T-helper 22 cell (primary cell): ENCODE measurements around the gene IGFBP1.

Experiments used
- DNase-seq: peaks from one replicate; pipeline ENCODE4 v3.0.0-alpha.2; 2020; ENCODE audit warnings: low read depth

The IGFBP1 gene

GRCh38 chr7:45909561-45909960, 21.3 kb downstream of the IGFBP1 start:
- no peak for DNase-seq

GRCh38 chr7:45910855-45911254, 22.6 kb downstream of the IGFBP1 start:
- no peak for DNase-seq

- DNase-seq: no peak
Measured at GRCh38 chr7:45911311-45911710, 23.0 kb downstream of the IGFBP1 start.

GRCh38 chr7:45912972-45913371, 24.7 kb downstream of the IGFBP1 start:
- no peak for DNase-seq

GRCh38 chr7:45914911-45915310, 26.6 kb downstream of the IGFBP1 start:
- no peak for DNase-seq

- no peak for DNase-seq
Measured at GRCh38 chr7:45915606-45916005, 27.3 kb downstream of the IGFBP1 start.

- no peak for DNase-seq
Measured at GRCh38 chr7:45917064-45917463, 28.8 kb downstream of the IGFBP1 start.

GRCh38 chr7:45917658-45918057, 29.4 kb downstream of the IGFBP1 start:
- peak; percentile 14 for DNase-seq

GRCh38 chr7:45918556-45918955, 30.3 kb downstream of the IGFBP1 start:
- DNase-seq: no peak

GRCh38 chr7:45919231-45919784, 31.0 kb downstream of the IGFBP1 start:
- no peak for DNase-seq

GRCh38 chr7:45919993-45920459, 31.7 kb downstream of the IGFBP1 start:
- DNase-seq: no peak

- DNase-seq: no peak
Measured at GRCh38 chr7:45920502-45921380, 32.5 kb downstream of the IGFBP1 start, which contains the start of gene IGFBP3. IGFBP3 (minus strand) TSS chr7:45921272; CDS start chr7:45921140, 132 bp downstream.

- DNase-seq: no peak
Measured at GRCh38 chr7:45921381-45921698, 33.1 kb downstream of the IGFBP1 start.

GRCh38 chr7:45921699-45922519, 33.6 kb downstream of the IGFBP1 start:
- no peak for DNase-seq

- no peak for DNase-seq
Measured at GRCh38 chr7:45922810-45923209, 34.5 kb downstream of the IGFBP1 start.

GRCh38 chr7:45923290-45923689, 35.0 kb downstream of the IGFBP1 start:
- DNase-seq: no peak

GRCh38 chr7:45923818-45924217, 35.5 kb downstream of the IGFBP1 start:
- no peak for DNase-seq

- DNase-seq: no peak
Measured at GRCh38 chr7:45924283-45924682, 36.0 kb downstream of the IGFBP1 start.

- DNase-seq: no peak
Measured at GRCh38 chr7:45927721-45928120, 39.4 kb downstream of the IGFBP1 start.

- no peak for DNase-seq
Measured at GRCh38 chr7:45930967-45931366, 42.7 kb downstream of the IGFBP1 start.

GRCh38 chr7:45937301-45937700, 49.0 kb downstream of the IGFBP1 start:
- DNase-seq: no peak

- DNase-seq: no peak
Measured at GRCh38 chr7:45937862-45938261, 49.6 kb downstream of the IGFBP1 start.
